UCSD-AML1 (cell line): ENCODE measurements around the gene DHX40.
"Not testable (repeated sequence)": the region's sequence is repeated elsewhere in the genome, so short reads cannot be mapped to it uniquely, and the experiment has no call there.

ENCODE experiments used
- DNase-seq: peaks from one replicate; lab custom pipeline; 2025; ENCODE audit not compliant: unreplicated experiment; lab: John Stamatoyannopoulos, UW

Gene DHX40, protein sequence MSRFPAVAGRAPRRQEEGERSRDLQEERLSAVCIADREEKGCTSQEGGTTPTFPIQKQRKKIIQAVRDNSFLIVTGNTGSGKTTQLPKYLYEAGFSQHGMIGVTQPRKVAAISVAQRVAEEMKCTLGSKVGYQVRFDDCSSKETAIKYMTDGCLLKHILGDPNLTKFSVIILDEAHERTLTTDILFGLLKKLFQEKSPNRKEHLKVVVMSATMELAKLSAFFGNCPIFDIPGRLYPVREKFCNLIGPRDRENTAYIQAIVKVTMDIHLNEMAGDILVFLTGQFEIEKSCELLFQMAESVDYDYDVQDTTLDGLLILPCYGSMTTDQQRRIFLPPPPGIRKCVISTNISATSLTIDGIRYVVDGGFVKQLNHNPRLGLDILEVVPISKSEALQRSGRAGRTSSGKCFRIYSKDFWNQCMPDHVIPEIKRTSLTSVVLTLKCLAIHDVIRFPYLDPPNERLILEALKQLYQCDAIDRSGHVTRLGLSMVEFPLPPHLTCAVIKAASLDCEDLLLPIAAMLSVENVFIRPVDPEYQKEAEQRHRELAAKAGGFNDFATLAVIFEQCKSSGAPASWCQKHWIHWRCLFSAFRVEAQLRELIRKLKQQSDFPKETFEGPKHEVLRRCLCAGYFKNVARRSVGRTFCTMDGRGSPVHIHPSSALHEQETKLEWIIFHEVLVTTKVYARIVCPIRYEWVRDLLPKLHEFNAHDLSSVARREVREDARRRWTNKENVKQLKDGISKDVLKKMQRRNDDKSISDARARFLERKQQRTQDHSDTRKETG

GRCh38 chr17:59565171-59565958 is at the start of gene DHX40:
Gene DHX40, plus strand, starts transcription at chr17:59565610. Its CDS starts 62 bp downstream, at chr17:59565672.
- DNase-seq: peak; percentile 85

GRCh38 chr17:59516451-59516850 is 49.0 kb upstream of the DHX40 start:
- DNase-seq: no peak

GRCh38 chr17:59519132-59519531 is 46.3 kb upstream of the DHX40 start:
- DNase-seq: no peak

GRCh38 chr17:59520251-59520650 is 45.2 kb upstream of the DHX40 start:
- no peak for DNase-seq

DNA sequence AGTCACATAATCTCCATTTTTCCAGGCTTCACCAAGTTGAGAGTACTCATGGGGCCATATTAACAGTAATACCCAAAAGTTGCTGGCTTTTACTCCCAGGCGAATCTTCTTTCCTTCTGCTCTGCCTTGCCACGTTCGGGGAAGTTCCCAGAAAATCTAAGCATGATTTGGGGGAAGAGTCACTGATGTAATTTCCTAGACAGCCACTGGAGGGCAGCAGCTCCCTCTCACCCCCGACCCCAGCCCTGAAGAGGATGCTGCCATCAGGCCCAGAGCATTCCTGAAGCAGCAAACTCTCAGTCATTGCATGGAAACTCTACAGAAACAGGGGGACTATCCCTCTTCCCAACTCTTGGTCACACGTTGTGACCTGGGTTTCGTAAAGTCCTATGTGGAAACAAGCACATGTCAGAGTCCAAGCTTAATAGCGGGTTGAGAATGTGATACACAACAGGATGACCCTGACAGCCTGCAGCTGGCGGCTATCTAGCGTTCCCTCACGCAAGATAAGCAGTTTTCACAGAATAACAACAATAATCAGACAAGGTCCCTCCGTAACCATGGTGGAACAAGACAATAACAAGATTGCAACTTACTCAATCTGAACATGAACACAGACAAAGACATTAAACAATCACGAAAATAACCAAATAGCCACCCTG is 43.8 kb upstream of the DHX40 start:
- DNase-seq: peak; percentile 49

- DNase-seq: not testable (repeated sequence)
Observed at GRCh38 chr17:59524930-59525329, 40.5 kb upstream of the DHX40 start.

- DNase-seq: no peak
Observed at GRCh38 chr17:59525668-59526067, 39.7 kb upstream of the DHX40 start.

DNA sequence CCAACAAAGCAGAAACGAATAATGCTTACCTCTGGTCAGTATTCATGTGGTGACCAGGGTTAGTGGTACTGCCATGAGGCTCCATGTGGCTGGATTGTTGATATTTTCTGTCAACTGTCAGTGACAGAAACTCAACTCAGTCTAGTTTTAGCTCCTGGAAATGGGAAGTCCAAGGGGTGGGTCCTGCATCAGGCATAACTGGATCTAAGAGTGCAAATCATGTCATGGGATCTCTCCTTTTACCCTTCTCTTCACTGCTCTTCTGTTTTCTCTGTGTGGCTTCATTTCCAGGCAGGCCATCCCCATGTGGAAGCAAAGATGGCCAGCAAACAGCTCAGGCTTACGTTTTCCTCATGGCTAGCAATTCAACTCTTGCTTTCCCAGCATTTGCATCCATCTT is 39.0 kb upstream of the DHX40 start:
- no peak for DNase-seq

DNA sequence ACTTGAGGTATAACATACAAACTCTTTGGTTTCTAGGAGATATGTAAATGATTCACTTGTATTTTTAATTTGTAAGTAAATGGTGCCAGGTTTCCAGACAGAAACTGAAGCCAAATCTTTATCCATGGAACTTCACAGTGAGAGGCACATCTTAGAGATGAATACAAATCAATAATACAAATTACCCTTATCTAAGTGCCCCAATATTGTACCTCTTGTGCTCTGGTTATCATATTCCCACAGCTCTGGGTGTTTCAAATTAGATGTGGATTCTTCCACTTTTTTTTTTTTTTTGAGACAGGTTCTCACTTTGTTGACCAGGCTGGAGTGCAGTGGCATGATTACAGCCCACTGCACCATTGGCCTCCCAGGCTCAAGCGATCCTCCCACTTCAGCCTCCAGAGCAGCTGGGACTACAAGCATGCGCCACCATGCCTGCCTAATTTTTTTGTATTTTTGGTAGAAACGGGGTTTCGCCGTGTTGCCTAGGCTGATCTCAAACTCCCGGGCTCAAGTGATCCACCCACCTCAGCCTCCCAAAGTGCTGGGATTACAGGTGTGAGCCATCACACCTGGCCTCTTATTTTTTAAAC is 38.0 kb upstream of the DHX40 start:
- DNase-seq: no peak

- DNase-seq: no peak
Observed at GRCh38 chr17:59527931-59528330, 37.5 kb upstream of the DHX40 start.

DNA sequence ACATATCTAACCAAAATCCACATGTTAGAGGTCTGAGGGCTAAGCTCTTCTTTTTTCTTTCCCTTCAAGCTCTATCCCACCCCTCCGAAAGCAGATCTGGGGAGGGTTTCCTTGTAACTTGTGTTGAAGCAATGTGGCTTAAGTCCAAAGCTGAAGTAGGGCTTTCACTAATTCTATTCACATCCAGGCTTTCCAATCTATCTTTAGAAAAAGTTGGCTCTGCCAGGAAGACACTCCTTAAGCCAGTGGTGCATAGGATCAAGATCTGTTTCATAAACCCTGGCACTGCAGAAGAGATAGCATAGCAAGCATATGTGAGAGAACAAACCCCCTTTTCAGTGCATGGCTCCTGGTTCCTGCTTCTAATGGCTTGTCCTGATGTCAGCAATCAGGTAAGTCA is 34.9 kb upstream of the DHX40 start:
- no peak for DNase-seq

DNA sequence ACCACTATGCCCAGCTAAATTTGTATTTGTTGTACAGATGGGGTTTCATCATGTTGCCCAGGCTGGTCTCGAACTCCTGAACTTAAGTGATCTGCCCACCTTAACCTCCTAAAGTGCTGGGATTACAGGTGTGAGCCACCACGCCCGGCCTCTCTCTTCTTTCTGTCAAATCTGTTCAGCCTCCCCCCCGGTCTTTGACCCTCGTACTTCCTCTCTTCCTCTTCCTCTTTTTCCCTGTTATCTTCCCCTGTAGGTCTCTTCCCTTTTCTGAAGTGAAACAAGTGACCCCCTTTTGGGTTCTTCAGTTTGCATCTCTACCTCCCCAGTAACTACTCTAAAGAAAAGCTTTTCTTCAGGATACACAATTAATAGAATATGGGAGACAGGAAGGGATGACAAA is 31.7 kb upstream of the DHX40 start:
- no peak for DNase-seq

GRCh38 chr17:59534583-59534982 is 30.8 kb upstream of the DHX40 start:
- DNase-seq: no peak

DNA sequence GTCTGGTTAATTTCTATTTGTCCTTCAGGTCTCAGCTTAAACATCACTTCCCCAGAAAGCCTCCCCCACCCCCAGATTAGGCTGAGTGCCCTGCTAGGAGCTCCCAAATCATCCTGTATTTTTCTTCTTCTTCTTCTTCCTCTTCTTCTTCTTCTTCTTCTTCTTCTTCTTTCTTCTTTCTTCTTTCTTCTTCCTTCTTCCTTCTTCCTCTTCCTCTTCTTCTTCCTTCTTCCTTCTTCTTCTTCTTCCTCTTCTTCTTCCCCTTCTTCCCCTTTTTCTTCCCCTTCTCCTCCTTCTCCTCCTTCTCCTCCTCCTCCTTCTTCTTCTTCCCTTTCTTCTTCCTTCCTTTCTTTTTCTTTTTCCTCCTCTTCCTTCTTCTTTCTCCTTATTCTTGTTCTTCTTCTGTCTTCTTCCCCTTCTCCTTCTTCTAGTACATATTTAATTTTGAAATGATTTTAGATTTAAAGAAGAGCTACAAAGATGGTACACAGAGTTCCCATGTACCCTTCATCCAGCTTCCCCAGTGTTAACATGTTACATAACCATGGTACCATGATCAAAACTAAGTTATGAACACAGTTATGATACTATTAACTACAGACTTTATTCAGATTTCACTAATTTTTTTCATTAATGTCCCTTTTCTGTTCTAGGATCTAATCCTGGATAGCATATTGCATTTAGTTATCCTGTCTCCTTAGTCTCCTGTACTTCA is 27.1 kb upstream of the DHX40 start:
- no peak for DNase-seq

DNA sequence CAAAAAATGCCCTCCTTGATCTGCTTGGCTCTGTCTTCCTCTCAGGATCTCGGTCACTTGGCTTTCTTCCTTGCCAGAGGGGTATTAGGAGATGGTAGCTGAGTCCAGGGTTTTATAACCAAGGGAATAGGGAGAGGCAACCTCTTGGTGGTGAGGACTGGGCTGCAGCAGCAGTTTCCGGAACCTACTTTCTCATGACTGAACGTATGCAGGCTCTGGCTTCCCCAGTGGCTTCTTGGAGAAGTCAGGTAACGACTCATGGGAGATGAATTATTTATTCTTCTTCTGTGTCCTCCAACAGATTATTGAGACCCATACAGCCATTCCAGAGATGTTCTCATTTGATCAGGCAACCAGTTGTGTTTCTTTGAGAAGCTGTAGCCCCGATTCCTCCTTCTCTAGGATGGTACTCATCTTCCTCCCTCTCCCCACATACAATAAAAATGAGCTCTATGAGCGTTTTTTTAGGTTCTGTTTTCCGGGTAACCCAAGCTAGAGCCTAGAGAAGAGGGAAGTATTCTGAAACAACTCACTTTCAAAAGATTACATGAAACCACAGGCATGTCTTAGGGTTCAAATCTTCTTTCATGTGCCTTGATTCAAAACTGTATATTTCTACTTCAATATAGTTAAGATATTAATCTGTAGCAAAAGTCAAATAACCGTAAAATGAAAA is 22.3 kb upstream of the DHX40 start:
- DNase-seq: no peak

- no peak for DNase-seq
Observed at GRCh38 chr17:59545942-59546341, 19.5 kb upstream of the DHX40 start.

- no peak for DNase-seq
Observed at GRCh38 chr17:59547131-59547915, 18.1 kb upstream of the DHX40 start.

- DNase-seq: not testable (repeated sequence)
Observed at GRCh38 chr17:59548985-59549384, 16.4 kb upstream of the DHX40 start.

DNA sequence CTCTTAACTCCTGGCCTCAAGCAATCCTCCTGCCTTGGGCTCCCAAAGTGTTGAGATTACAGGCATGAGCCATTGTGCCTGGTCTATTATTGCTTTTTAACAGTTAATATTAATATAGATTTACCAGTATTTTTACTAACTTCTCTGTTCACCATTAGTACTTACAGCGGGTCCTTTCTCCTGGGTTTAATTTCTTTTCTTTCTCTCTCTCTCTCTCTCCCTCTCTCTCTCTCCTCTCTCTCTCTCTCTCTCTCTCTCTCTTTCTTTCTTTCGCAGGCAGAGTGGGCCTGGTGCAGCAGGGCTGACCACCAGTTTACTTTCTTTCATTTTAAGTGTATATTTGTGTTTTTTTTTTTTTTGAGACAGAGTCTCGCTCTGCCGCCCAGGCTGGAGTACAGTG is 14.7 kb upstream of the DHX40 start:
- no peak for DNase-seq
